B cell (primary cell): Measurements from ENCODE around the gene COL8A2. TPM values are rescaled to one million over a fixed set of nuclear protein-coding genes. Genes with fewer than 3 reads are reported as not detected.

Experiments
- ATAC-seq: fragments of 200-7000 bp; cut with Tn5 transposase; one replicate; pipeline ENCODE4 v1.10.0; 2021; ENCODE audit warnings: low read depth, mild to moderate bottlenecking, moderate number of reproducible peaks, moderate library complexity
- CTCF ChIA-PET: fragments of 350-600 bp; sonication (Branson Sonifier 250); formaldehyde crosslinking; loops from one replicate; lab custom pipeline; 2021; ENCODE audit warnings: antibody characterized with exemption, inconsistent platforms; lab: Charles Lee
- POLR2A ChIA-PET: fragments of 350-600 bp; sonication (Branson Sonifier 250); formaldehyde crosslinking; loops from one replicate; lab custom pipeline; 2021; ENCODE audit warnings: antibody characterized with exemption; lab: Charles Lee
- DNase-seq: peaks from one replicate; pipeline ENCODE4 v3.0.0; 2013
- H2AFZ ChIP-seq: 2 replicates; pipeline ENCODE4 v1.6.1; 2012; ENCODE audit warnings: mild to moderate bottlenecking, low read depth, low read length; ENCODE audit not compliant: insufficient read depth, poor library complexity, severe bottlenecking
- H3K27ac ChIP-seq, 2 donors: 1 replicate in 1 of 2; 2 replicates in 1 of 2; pipeline ENCODE4 v1.5.1; 2012 to 2013; ENCODE audit warnings: low read length in 2 of 2, mild to moderate bottlenecking in 2 of 2, moderate library complexity in 1 of 2
- H3K27me3 ChIP-seq, 4 experiments: fragments of 200-600 bp in 1 of 4; sonication (generic) in 1 of 4; replicated peaks in 1 of 4; 1 replicate in 2 of 4; 2 replicates in 2 of 4; pipeline versions ENCODE4 v1.6.1 to v1.7.0; 2013 to 2016; ENCODE audit warnings: low read length in 3 of 4, mild to moderate bottlenecking in 2 of 4, mixed read lengths in 1 of 4, moderate library complexity in 1 of 4; ENCODE audit not compliant: insufficient read depth in 4 of 4, control insufficient read depth in 3 of 4; ENCODE audit errors: control extremely low read depth in 1 of 4
- H3K36me3 ChIP-seq, 2 experiments: replicated peaks in 1 of 2; 1 replicate in 1 of 2; 2 replicates in 1 of 2; pipeline versions ENCODE4 v1.6.1 to v1.7.1; 2013; ENCODE audit warnings: low read length in 1 of 2; ENCODE audit not compliant: insufficient read depth in 2 of 2, control insufficient read depth in 1 of 2; ENCODE audit errors: control extremely low read depth in 1 of 2, extremely low read depth in 1 of 2
- H3K4me1 ChIP-seq, 2 donors: fragments of 200-600 bp in 1 of 2; sonication (generic) in 1 of 2; 1 replicate in 1 of 2; 2 replicates in 1 of 2; pipeline versions ENCODE4 v1.5.1 to v1.6.1; 2013 to 2017; ENCODE audit warnings: low read length in 2 of 2; ENCODE audit not compliant: control insufficient read depth in 2 of 2, insufficient read depth in 2 of 2
- H3K4me2 ChIP-seq: replicated peaks from 2 replicates; pipeline ENCODE3; 2012; ENCODE audit warnings: mild to moderate bottlenecking, low read depth, low read length; ENCODE audit not compliant: poor library complexity, severe bottlenecking
- H3K4me3 ChIP-seq, 5 experiments: fragments of 200-600 bp in 1 of 5; sonication (generic) in 1 of 5; 1 replicate in 3 of 5; 2 replicates in 2 of 5; pipeline versions ENCODE4 v1.5.1 to v1.7.0; 2011 to 2016; ENCODE audit warnings: low read length in 4 of 5, mild to moderate bottlenecking in 4 of 5, low read depth in 2 of 5, control low read depth in 1 of 5, moderate library complexity in 1 of 5; ENCODE audit not compliant: insufficient read depth in 1 of 5; ENCODE audit errors: control extremely low read depth in 1 of 5, extremely low read depth in 1 of 5
- H3K79me2 ChIP-seq: fragments of 200-600 bp; sonication (generic); one replicate; pipeline ENCODE4 v1.6.0; 2016; ENCODE audit warnings: low read length; ENCODE audit not compliant: control insufficient read depth, insufficient read depth
- H3K9ac ChIP-seq: fragments of 200-600 bp; sonication (generic); 2 replicates; pipeline ENCODE4 v1.6.1; 2017; ENCODE audit warnings: mild to moderate bottlenecking, low read length, moderate library complexity
- H3K9me3 ChIP-seq, 3 donors: one replicate each; pipeline versions ENCODE4 v1.6.1 to v1.7.1; 2013; ENCODE audit warnings: low read length in 2 of 3; ENCODE audit not compliant: control insufficient read depth in 2 of 3, insufficient read depth in 1 of 3; ENCODE audit errors: control extremely low read depth in 1 of 3
- H4K20me1 ChIP-seq: 2 replicates; pipeline ENCODE4 v1.6.0; 2012; ENCODE audit warnings: mild to moderate bottlenecking, low read length; ENCODE audit not compliant: insufficient read depth, control insufficient read depth, poor library complexity, severe bottlenecking
- H3K27ac Mint-ChIP-seq: one replicate; pipeline ENCODE4 v1.8.0; 2021; ENCODE audit warnings: mixed read lengths
- H3K27me3 Mint-ChIP-seq: one replicate; pipeline ENCODE4 v1.8.0; 2021; ENCODE audit warnings: mixed read lengths
- H3K4me1 Mint-ChIP-seq: one replicate; pipeline ENCODE4 v1.8.0; 2021; ENCODE audit warnings: mixed read lengths
- H3K4me3 Mint-ChIP-seq: one replicate; pipeline ENCODE4 v1.8.0; 2021; ENCODE audit warnings: mixed read lengths
- H3K9me3 Mint-ChIP-seq: one replicate; pipeline ENCODE4 v1.8.0; 2022; ENCODE audit warnings: mixed read lengths; ENCODE audit not compliant: insufficient read depth
- EZH2 ChIP-seq: IDR thresholded peaks from 2 replicates; pipeline ENCODE4 v1.6.1; 2012; ENCODE audit warnings: borderline replicate concordance, low read depth, mild to moderate bottlenecking, moderate library complexity, low read length; ENCODE audit not compliant: insufficient read depth, poor library complexity, severe bottlenecking
- WGBS: methylation state at CpG from one replicate; pipeline ENCODE4 v1.1.5; 2013; ENCODE audit warnings: missing lambda C conversion rate; ENCODE audit not compliant: insufficient coverage; 5-methylcytosine and 5-hydroxymethylcytosine counted together
- intact Hi-C: fragments of 100-400 bp; cut with micrococcal nuclease; formaldehyde crosslinking; loops from one replicate; pipeline ENCODE4 v1.10.0; 2022
- polyA plus RNA-seq: library from polyadenylated mRNA; depleted of rRNA; stranded (reverse); fragments of >200 nt; gene quantifications from 2 replicates; pipeline ENCODE4 v1.2.3, GENCODE V29; 2012
- total RNA-seq, 2 donors: library from RNA; stranded (reverse); fragments of 120-200 nt in 1 of 2; gene quantifications; 1 replicate in 1 of 2; 2 replicates in 1 of 2; pipeline versions ENCODE4 v1.2.3 to v1.2.4, GENCODE V29; 2013 to 2022
- TF ChIP-seq, protein P1 (sequence below): fragments of 200-600 bp; IDR thresholded peaks from one replicate; pipeline ENCODE4 v1.8.0; 2022; ENCODE audit warnings: antibody characterized with exemption, mild to moderate bottlenecking

Gene COL8A2
- total and polyA plus RNA-seq, 2 donors (not counting 1 experiment from before 2014, with no cell fraction given), result 0.17 TPM; not detected in 1

DNA sequence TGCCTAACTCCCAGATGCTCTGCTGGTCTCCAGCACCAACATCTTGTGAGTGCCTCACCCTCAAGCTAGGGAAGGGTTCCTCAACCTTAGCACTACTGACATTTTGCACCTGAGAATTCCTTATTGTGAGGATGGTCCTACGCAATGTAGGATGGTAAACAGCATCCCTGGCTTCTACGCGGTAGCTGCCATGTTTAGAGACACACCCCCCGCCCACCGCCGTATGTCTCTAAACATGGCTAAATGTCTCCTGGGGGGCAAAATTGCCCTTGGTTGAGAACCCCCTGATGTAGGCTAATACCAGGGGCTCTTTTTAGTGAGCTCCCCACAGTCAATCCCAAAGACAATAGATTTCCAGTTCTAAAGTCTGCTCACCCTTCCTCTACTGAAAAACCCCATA is 28.5 kb upstream of the COL8A2 start:
- H2AFZ ChIP-seq, result no peak overlapping the region
- no peaks in the 10 kb centered on the region for H3K9me3 Mint-ChIP-seq
- peak overlapping the region; percentile 39 for H3K4me3 Mint-ChIP-seq
- ATAC-seq (no peak), DNase-seq (no peak)
- peaks cover 51 to 59% of the 10 kb centered on the region in 2 donors for H3K4me1 ChIP-seq
- H3K4me2 ChIP-seq, result no peak overlapping the region
- intact Hi-C loops, result no loop called here
- TF ChIP-seq, protein P1, sequence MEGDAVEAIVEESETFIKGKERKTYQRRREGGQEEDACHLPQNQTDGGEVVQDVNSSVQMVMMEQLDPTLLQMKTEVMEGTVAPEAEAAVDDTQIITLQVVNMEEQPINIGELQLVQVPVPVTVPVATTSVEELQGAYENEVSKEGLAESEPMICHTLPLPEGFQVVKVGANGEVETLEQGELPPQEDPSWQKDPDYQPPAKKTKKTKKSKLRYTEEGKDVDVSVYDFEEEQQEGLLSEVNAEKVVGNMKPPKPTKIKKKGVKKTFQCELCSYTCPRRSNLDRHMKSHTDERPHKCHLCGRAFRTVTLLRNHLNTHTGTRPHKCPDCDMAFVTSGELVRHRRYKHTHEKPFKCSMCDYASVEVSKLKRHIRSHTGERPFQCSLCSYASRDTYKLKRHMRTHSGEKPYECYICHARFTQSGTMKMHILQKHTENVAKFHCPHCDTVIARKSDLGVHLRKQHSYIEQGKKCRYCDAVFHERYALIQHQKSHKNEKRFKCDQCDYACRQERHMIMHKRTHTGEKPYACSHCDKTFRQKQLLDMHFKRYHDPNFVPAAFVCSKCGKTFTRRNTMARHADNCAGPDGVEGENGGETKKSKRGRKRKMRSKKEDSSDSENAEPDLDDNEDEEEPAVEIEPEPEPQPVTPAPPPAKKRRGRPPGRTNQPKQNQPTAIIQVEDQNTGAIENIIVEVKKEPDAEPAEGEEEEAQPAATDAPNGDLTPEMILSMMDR, result no peak
- no peak for TF ChIP-seq EZH2
- CTCF ChIA-PET, result interaction anchor here (1.2 to 9.5 kb wide), 3 partner anchors 9 to 135 kb away, joined by 6 to 135 read pairs (median 31); no protein-coding TSS in a partner anchor
- no peaks in the 10 kb centered on the region for H3K36me3 ChIP-seq
- H3K79me2 ChIP-seq, result peaks cover 59% of the 10 kb centered on the region
- POLR2A ChIA-PET, result interaction anchor here (0.8 kb wide), 1 partner anchor 21 kb away, joined by 3 read pairs; no protein-coding TSS in a partner anchor
- H3K27me3 ChIP-seq, result no peaks in the 10 kb centered on the region
- no peaks in the 10 kb centered on the region for H3K27me3 Mint-ChIP-seq
- peaks cover 70% of the 10 kb centered on the region for H3K4me1 Mint-ChIP-seq
- H4K20me1 ChIP-seq, result no peaks in the 10 kb centered on the region
- H3K4me3 ChIP-seq, result no peak overlapping the region
- 97% methylated on average over 6 of the region's 6 CpGs for WGBS
- H3K27ac Mint-ChIP-seq, result peak overlapping the region; percentile 56
- H3K9ac ChIP-seq, result no peak overlapping the region
- H3K9me3 ChIP-seq, result no peaks in the 10 kb centered on the region
- no peak overlapping the region for H3K27ac ChIP-seq

DNA sequence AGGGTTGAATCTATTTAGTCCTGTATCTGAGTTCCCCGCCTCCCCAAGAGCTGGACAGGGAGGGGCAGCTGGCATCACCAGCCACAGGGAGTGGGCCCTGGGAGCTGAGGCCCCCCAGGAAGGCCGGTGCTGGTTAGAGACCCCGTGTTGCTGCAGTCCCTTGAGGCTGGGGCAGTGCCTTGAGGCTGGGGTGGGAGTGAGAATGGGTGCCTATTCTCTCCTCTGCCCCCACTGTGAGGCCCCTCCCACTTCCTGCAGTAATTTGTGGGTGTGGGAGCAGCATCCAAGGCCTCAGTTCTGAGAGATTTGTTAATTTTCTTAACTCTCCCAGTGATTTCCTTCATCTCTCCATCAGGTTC is 26.8 kb upstream of the COL8A2 start:
- ChIA-PET POLR2A (interaction anchor here (0.6 to 0.8 kb wide), 2 partner anchors 9 to 18 kb away, joined by 3 to 4 read pairs; no protein-coding TSS in a partner anchor), CTCF (interaction anchor here (1.7 to 9.5 kb wide), 5 partner anchors 10 to 137 kb away, joined by 3 to 187 read pairs (median 63); partner anchors contain the start of gene THRAP3)
- Mint-ChIP-seq H3K27me3 (no peaks in the 10 kb centered on the region), H3K4me3 (peak overlapping the region; percentile 19), H3K27ac (peak overlapping the region; percentile 81), H3K9me3 (no peaks in the 10 kb centered on the region), H3K4me1 (peaks cover 63% of the 10 kb centered on the region)
- H2AFZ ChIP-seq, result peak overlapping the region; percentile 55
- H3K36me3 ChIP-seq, result peaks cover 0 to 3% of the 10 kb centered on the region in 2 experiments
- H3K27ac ChIP-seq, result peak overlapping the region; percentile 38 to 94
- DNase-seq (peak; percentile 49), ATAC-seq (no peak)
- no peaks in the 10 kb centered on the region for H4K20me1 ChIP-seq
- H3K79me2 ChIP-seq, result peaks cover 59% of the 10 kb centered on the region
- H3K4me2 ChIP-seq, result peak overlapping the region; percentile 82
- TF ChIP-seq, protein P1, result no peak
- no peak for TF ChIP-seq EZH2
- peaks cover 38 to 49% of the 10 kb centered on the region in 2 donors for H3K4me1 ChIP-seq
- 83% methylated on average over 1 of the region's 3 CpGs for WGBS
- no peak overlapping the region for H3K9ac ChIP-seq
- intact Hi-C loops, result no loop called here
- H3K27me3 ChIP-seq, result no peaks in the 10 kb centered on the region
- H3K4me3 ChIP-seq, result no peak overlapping the region
- no peaks in the 10 kb centered on the region for H3K9me3 ChIP-seq
